H9 (cell line): ENCODE data around the gene CCDC150. TPM values are rescaled to one million over a fixed set of nuclear protein-coding genes. Genes with fewer than 3 reads are reported as not detected.

Source experiments
- DNase-seq: peaks from one replicate; pipeline ENCODE4 v3.0.0-alpha.2; 2017
- H2AFZ ChIP-seq: one replicate; pipeline ENCODE4 v1.6.1; 2013; ENCODE audit warnings: mild to moderate bottlenecking, low read length, control low read depth, moderate library complexity
- H2AK5ac ChIP-seq: 2 replicates; pipeline ENCODE4 v1.6.1; 2013; ENCODE audit warnings: low read length, control low read depth, mixed read lengths; ENCODE audit not compliant: insufficient read length
- H2BK120ac ChIP-seq: one replicate; pipeline ENCODE4 v1.6.1; 2013; ENCODE audit warnings: low read depth, mild to moderate bottlenecking, low read length, control low read depth, inconsistent platforms; ENCODE audit not compliant: poor library complexity, severe bottlenecking
- H2BK12ac ChIP-seq: 2 replicates; pipeline ENCODE4 v1.6.1; 2013; ENCODE audit warnings: low read length, control low read depth, mixed read lengths, low read depth; ENCODE audit not compliant: insufficient read length
- H2BK15ac ChIP-seq: 2 replicates; pipeline ENCODE4 v1.6.1; 2013; ENCODE audit warnings: low read depth, low read length, control low read depth
- H2BK20ac ChIP-seq: one replicate; pipeline ENCODE4 v1.6.1; 2013; ENCODE audit warnings: low read depth, mild to moderate bottlenecking, low read length, control low read depth, inconsistent platforms; ENCODE audit not compliant: poor library complexity, severe bottlenecking
- H2BK5ac ChIP-seq: 2 replicates; pipeline ENCODE4 v1.6.1; 2013; ENCODE audit warnings: low read length, control low read depth, mixed read lengths; ENCODE audit not compliant: insufficient read length
- H3K14ac ChIP-seq: 2 replicates; pipeline ENCODE4 v1.6.1; 2013; ENCODE audit warnings: low read length, control low read depth; ENCODE audit not compliant: insufficient read depth
- H3K18ac ChIP-seq: 2 replicates; pipeline ENCODE4 v1.6.1; 2013; ENCODE audit warnings: low read depth, mild to moderate bottlenecking, mixed read lengths, low read length, control low read depth; ENCODE audit not compliant: insufficient read length
- H3K23ac ChIP-seq: 2 replicates; pipeline ENCODE4 v1.6.1; 2013; ENCODE audit warnings: low read length, control low read depth, mixed read lengths, low read depth; ENCODE audit not compliant: insufficient read length
- H3K23me2 ChIP-seq: 2 replicates; pipeline ENCODE4 v1.6.1; 2013; ENCODE audit warnings: low read depth, mild to moderate bottlenecking, mixed read lengths, low read length, control low read depth; ENCODE audit not compliant: insufficient read length, poor library complexity, severe bottlenecking
- H3K27ac ChIP-seq: 2 replicates; pipeline ENCODE4 v1.5.1; 2013; ENCODE audit warnings: low read length, control low read depth, mixed read lengths, low read depth; ENCODE audit not compliant: insufficient read length
- H3K27me3 ChIP-seq: 2 replicates; pipeline ENCODE4 v1.6.1; 2013; ENCODE audit warnings: low read length, control low read depth, inconsistent platforms; ENCODE audit not compliant: insufficient read depth
- H3K4ac ChIP-seq: 2 replicates; pipeline ENCODE4 v1.6.1; 2013; ENCODE audit warnings: low read depth, mild to moderate bottlenecking, control low read depth, inconsistent platforms, low read length, moderate library complexity
- H3K4me1 ChIP-seq: 2 replicates; pipeline ENCODE4 v1.6.1; 2013; ENCODE audit warnings: low read length, control low read depth, inconsistent platforms; ENCODE audit not compliant: insufficient read depth
- H3K4me2 ChIP-seq: 2 replicates; pipeline ENCODE4 v1.6.1; 2013; ENCODE audit warnings: low read length, control low read depth, mixed read lengths; ENCODE audit not compliant: insufficient read length, insufficient read depth
- H3K56ac ChIP-seq: 2 replicates; pipeline ENCODE4 v1.6.1; 2013; ENCODE audit warnings: low read depth, mild to moderate bottlenecking, mixed read lengths, low read length, control low read depth; ENCODE audit not compliant: insufficient read length
- H3K79me1 ChIP-seq: 2 replicates; pipeline ENCODE4 v1.6.1; 2013; ENCODE audit warnings: low read depth, mild to moderate bottlenecking, moderate library complexity, low read length, control low read depth, inconsistent platforms; ENCODE audit not compliant: insufficient read depth, poor library complexity, severe bottlenecking
- H3K79me2 ChIP-seq: 2 replicates; pipeline ENCODE4 v1.6.1; 2013; ENCODE audit warnings: low read length, control low read depth, inconsistent platforms; ENCODE audit not compliant: insufficient read depth
- H3K9ac ChIP-seq: 2 replicates; pipeline ENCODE4 v1.6.1; 2013; ENCODE audit warnings: low read length, control low read depth, mixed read lengths; ENCODE audit not compliant: insufficient read length; ENCODE audit errors: extremely low read depth
- H3K9me3 ChIP-seq: one replicate; pipeline ENCODE4 v1.6.1; 2013; ENCODE audit warnings: low read depth, low read length, inconsistent platforms; ENCODE audit not compliant: control insufficient read depth
- H3T11ph ChIP-seq: one replicate; pipeline ENCODE4 v1.6.1; 2013; ENCODE audit warnings: mild to moderate bottlenecking, low read length, control low read depth, inconsistent platforms
- H4K20me1 ChIP-seq: one replicate; pipeline ENCODE4 v1.6.1; 2013; ENCODE audit not compliant: control insufficient read depth, insufficient read length, insufficient read depth
- H4K5ac ChIP-seq: 2 replicates; pipeline ENCODE4 v1.6.1; 2013; ENCODE audit warnings: low read depth, mild to moderate bottlenecking, mixed read lengths, low read length, control low read depth; ENCODE audit not compliant: insufficient read length
- H4K8ac ChIP-seq: replicated peaks from 2 replicates; pipeline ENCODE4 v1.6.1; 2013; ENCODE audit warnings: low read length, control low read depth, mixed read lengths, low read depth; ENCODE audit not compliant: insufficient read length
- H4K91ac ChIP-seq: 2 replicates; pipeline ENCODE4 v1.6.1; 2013; ENCODE audit warnings: low read depth, mild to moderate bottlenecking, moderate library complexity, mixed read lengths, low read length, control low read depth; ENCODE audit not compliant: insufficient read length
- H3K27ac Mint-ChIP-seq, 3 experiments: 2 replicates in 2 of 3; 3 replicates in 1 of 3; pipeline ENCODE4 v1.8.0; 2020 to 2021; ENCODE audit warnings: mixed read lengths in 3 of 3, mild to moderate bottlenecking in 1 of 3, moderate library complexity in 1 of 3
- H3K27me3 Mint-ChIP-seq: 2 replicates; pipeline ENCODE4 v1.8.0; 2021; ENCODE audit warnings: low read depth, mild to moderate bottlenecking, moderate library complexity, mixed read lengths
- H3K36me3 Mint-ChIP-seq, 3 experiments: 2 replicates in 2 of 3; 3 replicates in 1 of 3; pipeline ENCODE4 v1.8.0; 2020 to 2021; ENCODE audit warnings: low read depth in 3 of 3, mixed read lengths in 3 of 3; ENCODE audit not compliant: insufficient read depth in 1 of 3
- H3K4me1 Mint-ChIP-seq, 2 experiments: 2 replicates each; pipeline ENCODE4 v1.8.0; 2020; ENCODE audit warnings: mixed read lengths in 2 of 2
- H3K4me3 Mint-ChIP-seq, 2 experiments: 2 replicates in 1 of 2; 3 replicates in 1 of 2; pipeline ENCODE4 v1.8.0; 2020 to 2021; ENCODE audit warnings: mild to moderate bottlenecking in 2 of 2, mixed read lengths in 2 of 2, moderate library complexity in 1 of 2
- H3K9me3 Mint-ChIP-seq, 2 experiments: 2 replicates in 1 of 2; 3 replicates in 1 of 2; pipeline ENCODE4 v1.8.0; 2020; ENCODE audit warnings: mild to moderate bottlenecking in 2 of 2, mixed read lengths in 2 of 2, moderate library complexity in 1 of 2
- CTCF ChIP-seq: fragments of 200-600 bp; sonication (generic); conservative IDR thresholded peaks from 3 replicates; pipeline ENCODE4 v1.8.0; 2021; ENCODE audit warnings: antibody characterized with exemption, mild to moderate bottlenecking
- WGBS: extraction: QIAGEN DNeasy Blood & Tissue Kit; methylation state at CpG from one replicate; pipeline ENCODE4 v1.1.7; 2013; ENCODE audit warnings: missing lambda C conversion rate, low lambda C conversion rate, mixed read lengths; ENCODE audit not compliant: insufficient read length; ENCODE audit errors: extremely low coverage; 5-methylcytosine and 5-hydroxymethylcytosine counted together
- total RNA-seq: library from RNA; stranded (reverse); gene quantifications from 2 replicates; pipeline ENCODE4 v1.2.1, GENCODE V29; 2021

The CCDC150 gene
- total RNA-seq, 1 experiment from 2014 or later: 26.2 TPM

DNA sequence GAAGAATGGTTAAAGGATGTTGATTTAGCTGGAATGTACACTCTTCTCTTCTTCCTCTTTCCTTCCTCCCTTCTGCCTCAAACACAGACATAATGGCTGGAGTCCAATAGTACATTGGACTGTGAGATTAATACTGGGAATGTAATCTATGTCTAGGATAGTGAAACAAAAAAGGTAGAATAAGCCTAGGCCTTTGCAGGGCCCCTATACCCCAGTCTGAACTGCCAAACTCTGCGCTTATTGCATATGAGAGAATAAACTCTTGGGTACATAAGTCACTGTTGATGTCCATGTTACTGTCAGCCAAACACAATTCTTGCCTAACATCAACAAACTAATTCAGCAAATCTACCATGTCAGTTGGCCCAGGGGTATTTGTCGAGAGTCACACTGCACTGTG is 29.7 kb upstream of the CCDC150 start:
- Histone ChIP-seq H4K91ac (no peak overlapping the region), H2AK5ac (no peak overlapping the region), H3K4me1 (no peaks in the 10 kb centered on the region), H4K5ac (no peak overlapping the region), H3K79me1 (no peaks in the 10 kb centered on the region), H3K23ac (no peak overlapping the region), H3K9me3 (no peaks in the 10 kb centered on the region), H2BK5ac (no peak overlapping the region), H3K27me3 (no peaks in the 10 kb centered on the region), H3T11ph (no peak overlapping the region), H2BK15ac (no peak overlapping the region), H3K9ac (no peak overlapping the region), H2BK120ac (no peak overlapping the region), H3K14ac (no peak overlapping the region), H4K8ac (no peak overlapping the region), H3K56ac (no peak overlapping the region), H3K27ac (no peak overlapping the region), H3K18ac (no peak overlapping the region), H2BK12ac (no peak overlapping the region), H2AFZ (no peak overlapping the region), H3K4ac (no peak overlapping the region), H3K23me2 (no peaks in the 10 kb centered on the region), H2BK20ac (no peak overlapping the region), H3K4me2 (no peak overlapping the region), H3K79me2 (no peaks in the 10 kb centered on the region), H4K20me1 (no peaks in the 10 kb centered on the region)
- Mint-ChIP-seq H3K27me3 (no peaks in the 10 kb centered on the region; the same call in 1 of the 2 replicates), H3K27ac (no peak overlapping the region), H3K4me1 (peaks cover 0 to 2% of the 10 kb centered on the region in 2 experiments; a peak in 1 of 4 replicates), H3K9me3 (no peaks in the 10 kb centered on the region), H3K36me3 (no peaks in the 10 kb centered on the region), H3K4me3 (no peak overlapping the region)
- DNase-seq: no peak
- no CpG with 5 or more reads among the region's 2 CpGs for WGBS
- TF ChIP-seq CTCF: no peak
